H1 (cell line): Measurements from ENCODE around the gene KRTAP5-8. TPM values are rescaled to one million over a fixed set of nuclear protein-coding genes. Genes with fewer than 3 reads are reported as not detected.

Experiments used
- CTCF ChIA-PET: fragments of 300-600 bp; sonication (Branson Sonifier 250); formaldehyde crosslinking; loops from one replicate; lab custom pipeline; 2021; ENCODE audit not compliant: partially characterized antibody; lab: Charles Lee
- POLR2A ChIA-PET: fragments of 300-600 bp; sonication (Branson Sonifier 250); formaldehyde crosslinking; loops from one replicate; lab custom pipeline; 2021; ENCODE audit warnings: inconsistent platforms; ENCODE audit not compliant: partially characterized antibody; lab: Charles Lee
- DNase-seq, 2 experiments: peaks; one replicate each; pipeline versions ENCODE4 v3.0.0 to v3.0.0-alpha.2; 2010 to 2022; ENCODE audit warnings: low spot score in 2 of 2, low read depth in 1 of 2, mixed read lengths in 1 of 2
- FAIRE-seq: peaks from 2 replicates; lab custom pipeline; 2011; peaks lifted over from hg19 to GRCh38; lab: Jason Lieb, UNC
- H2AFZ ChIP-seq: 2 replicates; pipeline ENCODE4 v1.8.1; 2012; ENCODE audit warnings: low read length, inconsistent platforms
- H2AK5ac ChIP-seq: 2 replicates; pipeline ENCODE4 v1.6.1; 2013; ENCODE audit warnings: low read depth, low read length
- H2BK120ac ChIP-seq: replicated peaks from 2 replicates; pipeline ENCODE3; 2013; ENCODE audit warnings: low read depth, low read length, inconsistent platforms
- H2BK12ac ChIP-seq: 2 replicates; pipeline ENCODE4 v1.6.1; 2013; ENCODE audit warnings: low read depth, low read length
- H2BK15ac ChIP-seq: 2 replicates; pipeline ENCODE4 v1.6.1; 2013; ENCODE audit warnings: low read length
- H2BK20ac ChIP-seq: 2 replicates; pipeline ENCODE4 v1.6.1; 2013; ENCODE audit warnings: low read length
- H2BK5ac ChIP-seq: 2 replicates; pipeline ENCODE4 v1.6.1; 2013; ENCODE audit warnings: low read depth, low read length
- H3K14ac ChIP-seq: 2 replicates; pipeline ENCODE4 v1.6.1; 2013; ENCODE audit warnings: inconsistent platforms; ENCODE audit not compliant: insufficient read length
- H3K18ac ChIP-seq: 2 replicates; pipeline ENCODE4 v1.6.1; 2013; ENCODE audit warnings: low read length; ENCODE audit errors: extremely low read depth
- H3K23ac ChIP-seq: 2 replicates; pipeline ENCODE4 v1.6.1; 2013; ENCODE audit warnings: inconsistent platforms; ENCODE audit not compliant: insufficient read length
- H3K23me2 ChIP-seq: 2 replicates; pipeline ENCODE4 v1.6.1; 2013; ENCODE audit warnings: low read depth, low read length
- H3K27ac ChIP-seq: 2 replicates; pipeline ENCODE4 v1.6.1; 2011; ENCODE audit warnings: low read depth, low read length, inconsistent platforms
- H3K27me3 ChIP-seq, 4 experiments: replicated peaks in 1 of 4; 1 replicate in 1 of 4; 2 replicates in 3 of 4; pipeline versions ENCODE4 v1.6.1 to v1.8.1; 2011 to 2013; ENCODE audit warnings: low read length in 3 of 4, mild to moderate bottlenecking in 3 of 4, inconsistent platforms in 2 of 4, mixed read lengths in 2 of 4, moderate library complexity in 1 of 4; ENCODE audit not compliant: control insufficient read depth in 3 of 4, insufficient read depth in 3 of 4; ENCODE audit errors: extremely low read depth in 1 of 4
- H3K36me3 ChIP-seq, 4 experiments: 2 replicates each; pipeline versions ENCODE4 v1.6.1 to v1.8.1; 2011 to 2013; ENCODE audit warnings: mild to moderate bottlenecking in 4 of 4, low read length in 3 of 4, moderate library complexity in 2 of 4, control low read depth in 1 of 4, inconsistent platforms in 1 of 4; ENCODE audit not compliant: insufficient read depth in 4 of 4, control insufficient read depth in 2 of 4
- H3K4ac ChIP-seq: replicated peaks from 2 replicates; pipeline ENCODE3; 2013; ENCODE audit warnings: low read length, low read depth, mixed read lengths, inconsistent platforms; ENCODE audit not compliant: insufficient read length
- H3K4me1 ChIP-seq, 4 experiments: replicated peaks in 1 of 4; 1 replicate in 1 of 4; 2 replicates in 3 of 4; pipeline versions ENCODE4 v1.6.1 to v1.8.1; 2011 to 2013; ENCODE audit warnings: low read length in 3 of 4, inconsistent platforms in 2 of 4, mixed read lengths in 1 of 4; ENCODE audit not compliant: insufficient read depth in 4 of 4, control insufficient read depth in 3 of 4
- H3K4me2 ChIP-seq, 2 experiments: 2 replicates each; pipeline versions ENCODE4 v1.6.1 to v1.8.1; 2011 to 2013; ENCODE audit warnings: low read depth in 2 of 2, low read length in 2 of 2, control low read depth in 1 of 2, inconsistent platforms in 1 of 2, mild to moderate bottlenecking in 1 of 2; ENCODE audit not compliant: insufficient read depth in 1 of 2
- H3K4me3 ChIP-seq, 4 experiments: fragments of 200-600, 300-600 bp in 1 of 4; sonication (generic), shearing (Covaris generic), sonication (Bioruptor Twin) in 1 of 4; 2 replicates each; pipeline versions ENCODE4 v1.5.1 to v1.8.1; 2011 to 2016; ENCODE audit warnings: low read length in 4 of 4, low read depth in 3 of 4, control low read depth in 2 of 4, inconsistent platforms in 2 of 4, mild to moderate bottlenecking in 2 of 4, mixed read lengths in 1 of 4, moderate library complexity in 1 of 4; ENCODE audit not compliant: insufficient read depth in 2 of 4; ENCODE audit errors: extremely low read depth in 1 of 4
- H3K56ac ChIP-seq: replicated peaks from 2 replicates; pipeline ENCODE3; 2013; ENCODE audit warnings: low read depth, mild to moderate bottlenecking, mixed read lengths, low read length, inconsistent platforms; ENCODE audit not compliant: insufficient read length
- H3K79me1 ChIP-seq: 2 replicates; pipeline ENCODE4 v1.6.1; 2013; ENCODE audit warnings: low read depth, low read length, control low read depth
- H3K79me2 ChIP-seq, 2 experiments: 2 replicates each; pipeline versions ENCODE4 v1.6.1 to v1.8.1; 2012 to 2013; ENCODE audit warnings: low read length in 2 of 2, mild to moderate bottlenecking in 2 of 2, inconsistent platforms in 1 of 2; ENCODE audit not compliant: insufficient read depth in 2 of 2, control insufficient read depth in 1 of 2
- H3K9ac ChIP-seq, 4 experiments: replicated peaks in 1 of 4; 1 replicate in 1 of 4; 2 replicates in 3 of 4; pipeline versions ENCODE4 v1.6.1 to v1.8.1; 2011 to 2013; ENCODE audit warnings: low read depth in 3 of 4, low read length in 3 of 4, control low read depth in 2 of 4, mild to moderate bottlenecking in 2 of 4, moderate library complexity in 2 of 4, inconsistent platforms in 1 of 4; ENCODE audit errors: extremely low read depth in 1 of 4
- H3K9me3 ChIP-seq, 2 experiments: 2 replicates each; pipeline versions ENCODE4 v1.6.1 to v1.8.1; 2012 to 2013; ENCODE audit warnings: mild to moderate bottlenecking in 2 of 2, moderate library complexity in 2 of 2, control low read depth in 1 of 2, inconsistent platforms in 1 of 2, low read depth in 1 of 2, low read length in 1 of 2, mixed read lengths in 1 of 2; ENCODE audit not compliant: insufficient read depth in 2 of 2
- H4K20me1 ChIP-seq, 2 experiments: replicated peaks in 1 of 2; 2 replicates each; pipeline versions ENCODE3 to v1.8.1; 2011 to 2013; ENCODE audit warnings: inconsistent platforms in 2 of 2, low read length in 2 of 2, mild to moderate bottlenecking in 1 of 2; ENCODE audit not compliant: insufficient read depth in 2 of 2, control insufficient read depth in 1 of 2
- H4K5ac ChIP-seq: 2 replicates; pipeline ENCODE4 v1.6.1; 2013; ENCODE audit warnings: low read length, low read depth, mixed read lengths, inconsistent platforms; ENCODE audit not compliant: insufficient read length
- H4K8ac ChIP-seq: 2 replicates; pipeline ENCODE4 v1.8.0; 2013; ENCODE audit warnings: mild to moderate bottlenecking, moderate library complexity, low read length, inconsistent platforms; ENCODE audit not compliant: insufficient read depth; ENCODE audit errors: extremely low read depth
- H4K91ac ChIP-seq: replicated peaks from 2 replicates; pipeline ENCODE3; 2013; ENCODE audit warnings: low read length, mixed read lengths, inconsistent platforms; ENCODE audit not compliant: insufficient read length
- CEBPB ChIP-seq: IDR thresholded peaks from 2 replicates; pipeline ENCODE4 v1.6.1; 2012; ENCODE audit warnings: low read depth, low read length
- GABPA ChIP-seq: IDR thresholded peaks from 2 replicates; pipeline ENCODE4 v1.6.1; 2011; ENCODE audit warnings: mild to moderate bottlenecking, low read length, moderate library complexity, borderline replicate concordance; ENCODE audit not compliant: insufficient read depth
- KDM5A ChIP-seq: fragments of 200-600 bp; IDR thresholded peaks from 2 replicates; pipeline ENCODE4 v1.7.1; 2012; ENCODE audit warnings: mild to moderate bottlenecking, low read length, inconsistent platforms, mixed read lengths
- MAFK ChIP-seq: IDR thresholded peaks from 2 replicates; pipeline ENCODE4 v1.6.1; 2012; ENCODE audit warnings: low read depth, mild to moderate bottlenecking, improper control_type of control experiment, low read length
- SAP30 ChIP-seq: fragments of 300-600 bp; sonication (generic); IDR thresholded peaks from 2 replicates; pipeline ENCODE4 v1.7.1; 2012; ENCODE audit warnings: low read length, moderate library complexity, mild to moderate bottlenecking, inconsistent platforms; ENCODE audit not compliant: insufficient read depth, insufficient replicate concordance
- SIX5 ChIP-seq: IDR thresholded peaks from 2 replicates; pipeline ENCODE4 v1.6.1; 2011; ENCODE audit warnings: mild to moderate bottlenecking, low read depth, low read length
- SP2 ChIP-seq: IDR thresholded peaks from 2 replicates; pipeline ENCODE4 v1.6.1; 2012; ENCODE audit warnings: mild to moderate bottlenecking, low read length, inconsistent platforms
- TCF12 ChIP-seq: IDR thresholded peaks from 2 replicates; pipeline ENCODE4 v1.6.1; 2011; ENCODE audit warnings: low read depth, mild to moderate bottlenecking, low read length
- YY1 ChIP-seq: IDR thresholded peaks from 2 replicates; pipeline ENCODE4 v1.6.1; 2011; ENCODE audit warnings: low read depth, mild to moderate bottlenecking, low read length
- WGBS, 2 experiments: shearing (Covaris generic) in 1 of 2; methylation state at CpG; one replicate each; pipeline versions ENCODE4 v1.1.6 to v1.1.7; 2013 to 2015; ENCODE audit warnings: low lambda C conversion rate in 2 of 2, mixed read lengths in 2 of 2, inconsistent platforms in 1 of 2, low coverage in 1 of 2, missing lambda C conversion rate in 1 of 2; ENCODE audit not compliant: insufficient replicate concordance in 2 of 2, insufficient coverage in 1 of 2, insufficient read length in 1 of 2; ENCODE audit errors: extremely low coverage in 1 of 2, missing lambda C conversion rate in 1 of 2; 5-methylcytosine and 5-hydroxymethylcytosine counted together
- polyA plus RNA-seq, 7 experiments: library from polyadenylated mRNA; depleted of rRNA in 3 of 7; stranded (reverse) in 5 of 7; unstranded in 2 of 7; fragments of >200 nt in 5 of 7; fragments of 200-250 nt in 2 of 7; gene quantifications; 1 replicate in 5 of 7; 2 replicates in 1 of 7; 4 replicates in 1 of 7; pipeline versions ENCODE4 v1.2.1 to v1.2.3, GENCODE V29; 2011 to 2013; ENCODE audit warnings: missing spikeins in 2 of 7, mixed read lengths in 2 of 7
- total RNA-seq: library from RNA; stranded (reverse); fragmentation: NEBNext Ultra II Directional; extraction: Animal tissue kit (Norgen Biotek cat#: 25700); gene quantifications from 2 replicates; pipeline ENCODE4 v1.2.1, GENCODE V29; 2021

KRTAP5-8 gene
- total and polyA plus RNA-seq, 2 of the 8 experiments (the other 6 are each of a cell fraction or from before 2014, with no cell fraction given), result not detected

DNA sequence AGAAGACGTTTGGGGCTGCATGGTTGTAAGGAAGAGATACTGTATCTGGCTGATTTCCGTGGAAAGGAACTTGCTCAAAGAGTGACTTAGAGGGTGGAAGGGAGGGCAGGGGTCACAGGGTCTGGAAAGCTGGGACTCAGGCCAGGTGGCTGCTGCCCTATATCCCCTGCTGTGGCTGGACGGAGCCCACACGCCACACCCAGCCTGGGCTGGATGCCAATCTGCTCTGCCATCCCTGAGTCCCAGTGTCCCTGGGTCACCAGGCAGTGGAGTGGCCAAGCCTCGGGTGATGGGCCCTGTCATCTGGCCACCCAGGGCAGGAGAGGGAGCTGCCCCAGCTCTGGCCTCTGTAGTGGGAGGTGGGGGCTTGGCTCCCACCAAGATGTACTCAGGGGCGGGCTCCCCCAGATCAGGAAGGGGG, 37.2 kb upstream of the KRTAP5-8 start:
- 66% methylated on average over 6 of the region's 6 CpGs; no CpG with 5 or more reads in 1 of the 2 experiments for WGBS, 2 experiments
- Histone ChIP-seq H2AK5ac (no peak overlapping the region), H3K9me3 (no peaks in the 10 kb centered on the region), H4K5ac (no peak overlapping the region), H3K4ac (no peak overlapping the region), H2BK120ac (no peak overlapping the region), H3K79me2 (no peaks in the 10 kb centered on the region), H2BK5ac (no peak overlapping the region), H2AFZ (no peak overlapping the region), H3K23me2 (no peaks in the 10 kb centered on the region), H3K4me1 (peaks cover 0 to 8% (median 5%) of the 10 kb centered on the region in 4 experiments; a peak in 5 of 7 replicates), H4K91ac (no peak overlapping the region), H3K27ac (no peak overlapping the region), H3K14ac (no peak overlapping the region), H3K56ac (no peak overlapping the region), H3K4me3 (no peak overlapping the region), H3K9ac (no peak overlapping the region), H4K20me1 (peaks cover 0 to 1% of the 10 kb centered on the region in 2 experiments), H3K23ac (no peak overlapping the region), H2BK15ac (no peak overlapping the region), H3K79me1 (no peaks in the 10 kb centered on the region), H4K8ac (no peak overlapping the region; the same call in 1 of the 2 replicates), H3K36me3 (peaks cover 3 to 11% (median 6%) of the 10 kb centered on the region in 4 experiments; a peak in 5 of 8 replicates), H3K27me3 (no peaks in the 10 kb centered on the region), H3K18ac (no peak overlapping the region), H2BK20ac (no peak overlapping the region), H2BK12ac (no peak overlapping the region), H3K4me2 (no peak overlapping the region)
- no peak for DNase-seq
- TF ChIP-seq KDM5A (no peak), SIX5 (no peak), SP2 (no peak), MAFK (no peak), CEBPB (no peak), TCF12 (no peak), GABPA (no peak), SAP30 (no peak), YY1 (no peak)
- FAIRE-seq, result no peak
- POLR2A ChIA-PET, result no interaction called here
- CTCF ChIA-PET, result interaction anchor here (1.5 kb wide), 1 partner anchor 63 kb away, joined by 5 read pairs; no protein-coding TSS in a partner anchor
